ENCODE measurements around the gene RAD51D.
A peak's percentile ranks its signal among the peaks of the same experiment; 100 is the strongest.

The RAD51D gene

DNA sequence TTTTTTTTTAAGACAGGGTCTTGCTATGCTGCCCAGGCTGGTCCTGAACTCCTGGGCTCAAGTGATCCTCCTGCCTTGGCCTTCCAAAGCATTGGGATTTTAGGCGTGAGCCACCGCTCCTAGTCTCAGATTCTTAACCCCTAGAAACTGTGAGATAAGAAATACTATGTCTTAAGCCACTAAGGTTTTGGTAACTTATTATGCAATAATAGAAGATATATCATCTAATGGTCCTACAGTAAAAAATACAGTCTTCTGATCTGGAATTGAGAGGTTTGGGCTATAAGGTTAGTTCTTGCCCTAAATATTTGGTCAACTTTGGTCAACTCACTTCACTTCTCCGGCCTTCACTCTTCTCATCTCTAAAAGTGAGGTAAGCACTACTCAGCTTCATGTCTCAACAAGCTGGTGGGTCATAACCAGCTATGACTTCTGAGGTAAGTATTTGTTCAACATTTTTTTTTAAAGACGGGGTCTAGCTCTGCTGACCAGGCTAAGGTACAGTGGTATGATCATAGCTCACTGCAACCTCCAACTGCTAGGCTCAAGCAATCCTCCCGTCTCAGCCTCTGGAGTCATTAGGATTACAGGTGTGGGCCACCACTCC is 14.7 kb downstream of the RAD51D start:
- H3K27ac Mint-ChIP-seq = no peak overlapping the region
- TF ChIP-seq, protein P1, sequence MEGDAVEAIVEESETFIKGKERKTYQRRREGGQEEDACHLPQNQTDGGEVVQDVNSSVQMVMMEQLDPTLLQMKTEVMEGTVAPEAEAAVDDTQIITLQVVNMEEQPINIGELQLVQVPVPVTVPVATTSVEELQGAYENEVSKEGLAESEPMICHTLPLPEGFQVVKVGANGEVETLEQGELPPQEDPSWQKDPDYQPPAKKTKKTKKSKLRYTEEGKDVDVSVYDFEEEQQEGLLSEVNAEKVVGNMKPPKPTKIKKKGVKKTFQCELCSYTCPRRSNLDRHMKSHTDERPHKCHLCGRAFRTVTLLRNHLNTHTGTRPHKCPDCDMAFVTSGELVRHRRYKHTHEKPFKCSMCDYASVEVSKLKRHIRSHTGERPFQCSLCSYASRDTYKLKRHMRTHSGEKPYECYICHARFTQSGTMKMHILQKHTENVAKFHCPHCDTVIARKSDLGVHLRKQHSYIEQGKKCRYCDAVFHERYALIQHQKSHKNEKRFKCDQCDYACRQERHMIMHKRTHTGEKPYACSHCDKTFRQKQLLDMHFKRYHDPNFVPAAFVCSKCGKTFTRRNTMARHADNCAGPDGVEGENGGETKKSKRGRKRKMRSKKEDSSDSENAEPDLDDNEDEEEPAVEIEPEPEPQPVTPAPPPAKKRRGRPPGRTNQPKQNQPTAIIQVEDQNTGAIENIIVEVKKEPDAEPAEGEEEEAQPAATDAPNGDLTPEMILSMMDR (IDR thresholded peaks at IDR 0.05) = no peak
- no peak for DNase-seq
- peaks cover 4% of the 10 kb centered on the region for H3K27me3 Mint-ChIP-seq (ENCODE audit: low read depth, poor library complexity)
- no peak overlapping the region for H3K4me3 Mint-ChIP-seq
- H3K36me3 Mint-ChIP-seq (ENCODE audit: low read depth) = peaks cover 27% of the 10 kb centered on the region
- peaks cover 5% of the 10 kb centered on the region for H3K4me1 Mint-ChIP-seq
- no peaks in the 10 kb centered on the region for H3K9me3 Mint-ChIP-seq

DNA sequence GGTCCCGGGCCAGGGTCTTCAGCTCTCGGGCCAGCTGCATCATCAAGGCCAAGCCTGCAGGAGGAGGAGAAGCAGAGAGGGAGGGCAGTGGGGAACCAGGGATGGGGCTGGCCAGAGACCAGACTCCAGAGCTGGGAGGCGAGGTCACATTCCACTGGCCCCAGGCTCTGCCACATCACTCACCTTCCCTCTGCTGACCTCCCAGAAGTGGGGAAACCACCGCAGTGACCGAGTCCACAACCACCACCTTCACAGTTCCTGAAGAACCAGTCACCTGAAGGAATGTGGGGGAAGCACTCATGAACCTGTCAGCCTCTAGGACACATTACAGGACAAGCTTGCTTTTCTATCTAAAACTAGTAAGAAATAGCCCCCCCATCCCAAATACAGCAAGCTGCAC is 16.4 kb downstream of the RAD51D start:
- H3K4me1 Mint-ChIP-seq = peaks cover 6% of the 10 kb centered on the region
- TF ChIP-seq, protein P1 (IDR thresholded peaks at IDR 0.05) = no peak
- peaks cover 28% of the 10 kb centered on the region for H3K36me3 Mint-ChIP-seq (ENCODE audit: low read depth)
- no peaks in the 10 kb centered on the region for H3K9me3 Mint-ChIP-seq
- DNase-seq = no peak
- H3K27ac Mint-ChIP-seq = no peak overlapping the region
- H3K4me3 Mint-ChIP-seq = no peak overlapping the region
- peaks cover 4% of the 10 kb centered on the region for H3K27me3 Mint-ChIP-seq (ENCODE audit: low read depth, poor library complexity)

DNA sequence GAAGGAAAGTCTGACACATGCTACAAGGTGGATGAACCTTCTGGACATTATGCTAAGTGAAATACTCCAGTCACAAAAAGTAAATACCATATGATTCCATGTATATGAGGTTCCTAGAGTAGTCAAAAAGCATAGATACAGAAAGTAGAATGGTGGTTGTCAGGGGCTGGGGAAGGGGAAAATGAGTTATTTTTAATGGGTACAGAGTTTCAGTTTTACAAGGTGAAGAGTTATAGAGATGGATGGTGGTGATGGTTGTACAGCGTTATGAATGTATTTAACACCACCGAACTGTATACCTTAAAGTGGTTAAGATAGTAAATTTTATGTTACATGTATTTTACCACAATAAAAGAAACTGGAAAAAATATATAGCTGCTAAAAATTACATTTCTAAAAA is 17.9 kb downstream of the RAD51D start:
- TF ChIP-seq, protein P1 (IDR thresholded peaks at IDR 0.05) = no peak
- H3K27me3 Mint-ChIP-seq (ENCODE audit: low read depth, poor library complexity) = no peaks in the 10 kb centered on the region
- peaks cover 28% of the 10 kb centered on the region for H3K36me3 Mint-ChIP-seq (ENCODE audit: low read depth)
- H3K27ac Mint-ChIP-seq = no peak overlapping the region
- no peaks in the 10 kb centered on the region for H3K9me3 Mint-ChIP-seq
- peaks cover 6% of the 10 kb centered on the region for H3K4me1 Mint-ChIP-seq
- no peak overlapping the region for H3K4me3 Mint-ChIP-seq
- DNase-seq = no peak

DNA sequence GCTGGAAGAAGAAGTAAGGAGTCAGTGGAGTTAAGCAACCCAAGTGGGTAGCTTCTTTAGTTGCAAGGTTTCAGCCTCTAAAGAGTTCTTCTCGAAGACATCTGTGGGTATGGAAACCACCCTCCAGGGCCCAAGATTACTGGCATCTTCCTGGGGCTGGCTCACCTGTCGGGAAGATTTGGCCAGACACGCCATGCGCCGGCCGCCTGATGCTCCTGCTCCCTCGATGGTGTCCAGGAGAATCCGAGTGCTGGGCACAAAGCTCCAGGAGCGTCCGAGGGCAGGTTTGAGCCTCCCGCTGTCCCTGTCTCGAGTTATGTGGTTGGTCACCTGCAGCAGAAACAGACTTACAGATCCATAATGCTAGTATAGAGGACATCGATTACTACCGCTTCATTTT is 18.6 kb downstream of the RAD51D start:
- no peak for DNase-seq
- Mint-ChIP-seq H3K9me3 (no peaks in the 10 kb centered on the region), H3K4me3 (no peak overlapping the region), H3K27me3 (ENCODE audit: low read depth, poor library complexity) (no peaks in the 10 kb centered on the region), H3K27ac (no peak overlapping the region), H3K36me3 (ENCODE audit: low read depth) (peaks cover 22% of the 10 kb centered on the region), H3K4me1 (peaks cover 6% of the 10 kb centered on the region)
- TF ChIP-seq, protein P1 (IDR thresholded peaks at IDR 0.05) = no peak

DNA sequence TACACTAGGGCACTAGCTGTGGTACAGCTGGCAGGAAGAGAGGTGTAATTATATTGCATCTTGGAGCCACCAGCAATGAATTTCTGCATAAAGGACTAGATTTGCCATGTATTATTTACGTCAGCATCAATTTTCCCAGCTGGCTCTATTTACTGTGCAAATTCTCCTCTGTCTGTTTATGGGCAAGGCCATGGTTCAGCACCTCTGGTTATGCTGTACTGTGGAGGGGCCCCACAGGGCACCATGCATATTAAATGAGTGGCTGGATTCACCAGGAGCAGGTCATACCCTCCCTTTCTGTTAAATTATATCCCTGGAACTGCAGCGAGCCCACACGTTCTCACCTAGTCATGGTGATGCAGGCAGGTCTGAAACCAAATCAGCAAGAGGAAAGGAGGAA is 19.8 kb downstream of the RAD51D start:
- no peak for DNase-seq
- TF ChIP-seq, protein P1 (IDR thresholded peaks at IDR 0.05) = no peak
- Mint-ChIP-seq H3K27ac (peak overlapping the region; percentile 36), H3K4me1 (peaks cover 6% of the 10 kb centered on the region), H3K27me3 (ENCODE audit: low read depth, poor library complexity) (no peaks in the 10 kb centered on the region), H3K36me3 (ENCODE audit: low read depth) (peaks cover 11% of the 10 kb centered on the region), H3K9me3 (no peaks in the 10 kb centered on the region), H3K4me3 (no peak overlapping the region)

DNA sequence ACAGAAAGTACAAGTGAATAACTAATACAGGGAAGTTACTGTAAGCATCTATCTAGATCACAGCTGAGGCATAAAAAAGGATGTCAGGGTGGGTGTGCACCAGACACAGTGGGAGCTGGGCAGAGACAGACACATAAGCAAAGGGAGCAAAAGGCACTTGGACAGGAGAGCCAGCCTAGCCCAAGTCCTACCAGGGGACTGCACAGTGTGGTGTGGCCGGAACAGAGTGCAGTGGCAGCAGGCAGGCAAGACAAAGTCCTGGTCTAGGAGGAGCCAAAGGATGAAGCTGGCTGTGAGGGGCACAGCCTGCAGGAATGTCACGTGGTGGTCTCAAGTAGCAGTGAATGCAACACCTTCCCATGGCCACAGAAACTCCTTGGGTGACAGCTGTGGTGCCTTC is 21.9 kb downstream of the RAD51D start:
- Mint-ChIP-seq H3K9me3 (no peaks in the 10 kb centered on the region), H3K4me1 (peaks cover 6% of the 10 kb centered on the region), H3K36me3 (ENCODE audit: low read depth) (peaks cover 6% of the 10 kb centered on the region), H3K27ac (no peak overlapping the region), H3K27me3 (ENCODE audit: low read depth, poor library complexity) (peaks cover 3% of the 10 kb centered on the region), H3K4me3 (no peak overlapping the region)
- DNase-seq = no peak
- TF ChIP-seq, protein P1 (IDR thresholded peaks at IDR 0.05) = no peak

Data from nephron progenitor cell (in vitro differentiated cells).